ENCODE results near the gene ZMYND10.

The ZMYND10 gene

DNA sequence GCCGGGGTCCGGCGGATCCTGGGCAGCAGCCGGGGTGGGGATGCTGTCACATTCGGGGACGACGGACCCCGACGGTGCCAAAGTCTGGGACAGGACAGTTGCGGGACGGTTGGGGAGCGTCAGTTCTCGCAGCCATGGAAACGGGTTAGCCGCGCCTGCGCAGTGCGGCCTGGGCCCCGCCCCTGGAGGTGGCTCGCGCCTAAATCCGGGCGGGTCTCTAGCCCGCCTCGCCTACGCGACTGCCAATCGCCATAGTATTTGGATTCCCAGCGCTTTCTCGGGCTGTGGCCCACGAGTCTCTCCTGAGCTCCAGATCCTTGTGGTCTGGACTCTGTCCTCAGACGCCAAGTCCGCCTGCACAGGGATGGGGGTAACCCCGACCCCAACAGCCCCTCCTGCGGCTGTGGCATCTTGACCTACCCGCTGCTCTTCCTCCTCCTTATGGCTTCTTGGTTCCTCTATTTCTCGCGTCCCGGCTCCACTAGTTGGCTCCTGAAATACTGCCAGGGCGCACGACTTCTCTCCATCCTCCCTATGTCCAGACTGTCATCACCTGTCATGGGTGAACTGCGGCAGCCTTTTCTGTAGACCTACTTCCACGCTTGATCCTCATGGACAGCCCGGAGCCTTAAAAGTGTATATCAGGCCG lies at the start of gene ZMYND10:
Gene ZMYND10, minus strand, starts transcription at position 147 of the 649 bp plus-strand sequence. CDS start 153 bp downstream, outside the sequence.
- no peak for DNase-seq

DNA sequence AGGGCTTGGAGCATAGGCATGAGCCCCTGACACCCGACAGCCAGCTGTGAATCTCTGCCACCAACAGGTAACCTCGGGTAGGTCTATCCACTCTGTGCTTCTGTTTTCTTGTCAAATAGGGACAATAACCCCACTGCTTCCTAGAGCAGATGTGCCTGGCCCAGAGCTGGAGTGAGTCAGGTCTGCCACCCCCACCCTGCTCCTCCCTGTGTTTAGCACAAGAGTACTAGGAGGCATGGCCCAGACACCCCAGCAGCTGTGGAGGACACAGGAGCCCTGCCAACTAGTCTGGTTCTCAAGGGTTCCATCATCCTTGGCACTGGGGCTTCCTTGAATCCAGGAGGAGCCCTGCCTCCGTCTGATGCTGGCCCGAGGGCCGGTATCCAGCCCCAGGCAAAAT lies 47.5 kb upstream of the ZMYND10 start:
- DNase-seq: no peak

DNA sequence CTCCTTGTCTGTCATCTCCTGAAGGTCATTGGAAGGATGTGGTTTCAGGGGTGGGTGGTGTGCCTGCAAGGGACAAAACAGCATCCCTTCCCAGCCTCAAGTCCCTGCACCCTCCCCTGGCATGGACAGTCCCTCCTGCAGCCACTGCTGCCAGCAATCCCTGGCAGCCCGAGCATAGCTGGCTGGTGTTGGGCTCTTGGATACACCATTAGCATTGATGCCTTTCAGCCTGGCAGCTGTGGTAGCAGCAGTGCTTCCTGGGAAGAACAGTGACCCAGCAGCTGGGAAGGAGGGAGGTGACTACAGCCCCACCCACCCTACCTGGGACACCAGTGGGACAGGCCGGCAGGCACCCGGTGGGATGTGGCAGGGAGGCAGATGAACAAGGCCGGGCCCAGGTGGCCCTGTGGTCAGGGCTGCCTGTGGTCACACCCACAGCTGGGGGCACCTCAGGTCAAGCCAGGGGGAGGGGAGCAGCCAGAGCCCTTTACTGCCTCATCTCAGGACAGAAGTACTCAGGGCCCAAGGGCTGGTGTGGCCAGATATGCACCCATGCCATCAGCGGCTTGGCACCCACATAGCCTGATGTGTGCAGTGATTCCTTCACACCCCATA lies 46.7 kb upstream of the ZMYND10 start:
- peak in 1 of 2 donors; percentile 8 for DNase-seq

DNA sequence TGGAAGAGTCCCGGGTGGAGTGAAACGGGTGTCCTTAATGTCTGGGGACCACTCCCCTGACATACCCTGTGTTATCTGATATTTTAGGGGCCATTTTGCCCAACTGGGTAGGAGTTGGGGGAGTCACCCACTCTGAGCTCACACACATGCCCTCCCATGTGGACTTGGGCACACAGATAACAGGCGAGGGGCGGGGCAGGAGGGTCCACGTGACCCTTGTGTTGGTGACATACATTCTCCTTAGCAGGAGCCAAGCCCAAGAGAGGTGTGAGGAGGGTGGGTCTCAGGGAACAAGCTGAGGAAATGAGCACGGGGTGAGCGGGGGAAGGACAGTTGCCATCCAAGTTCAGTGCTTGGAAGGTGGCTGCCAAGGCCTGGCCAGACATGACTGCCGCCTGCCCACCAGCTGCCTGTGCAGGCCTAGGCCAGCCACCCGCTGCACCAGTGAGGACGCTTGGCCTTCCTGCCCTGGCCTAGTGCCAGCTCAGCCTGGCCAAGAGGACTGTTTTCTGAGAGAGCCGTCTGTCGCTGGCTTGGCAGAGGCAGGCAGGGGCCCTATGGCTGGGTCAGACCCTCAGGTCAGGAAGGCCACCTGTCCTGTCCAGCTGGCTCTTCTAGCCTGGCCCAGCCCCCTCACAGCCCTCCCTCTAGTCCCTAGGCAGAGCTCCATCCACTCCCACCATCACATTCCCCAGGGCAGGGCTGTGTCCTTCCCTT lies 45.1 kb upstream of the ZMYND10 start:
- peak in 1 of 2 donors; percentile 22 for DNase-seq

DNA sequence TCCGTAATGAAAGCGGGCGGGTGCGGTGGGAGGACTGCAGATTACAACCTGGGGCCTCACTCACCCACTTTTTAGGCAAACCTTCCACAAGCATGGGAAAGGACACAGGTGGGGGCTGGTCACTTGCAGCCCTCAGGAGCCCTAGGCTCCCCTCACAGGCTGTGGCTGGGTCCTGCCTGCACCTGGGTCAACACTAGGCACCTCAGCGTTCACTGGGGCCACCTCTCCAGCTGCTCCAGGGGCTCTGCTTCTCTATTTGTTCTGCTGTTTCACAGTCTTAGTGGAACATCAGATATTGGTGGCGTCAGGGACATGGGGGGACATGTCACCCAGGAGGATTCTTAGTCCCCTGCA lies 43.9 kb upstream of the ZMYND10 start:
- DNase-seq: no peak

DNA sequence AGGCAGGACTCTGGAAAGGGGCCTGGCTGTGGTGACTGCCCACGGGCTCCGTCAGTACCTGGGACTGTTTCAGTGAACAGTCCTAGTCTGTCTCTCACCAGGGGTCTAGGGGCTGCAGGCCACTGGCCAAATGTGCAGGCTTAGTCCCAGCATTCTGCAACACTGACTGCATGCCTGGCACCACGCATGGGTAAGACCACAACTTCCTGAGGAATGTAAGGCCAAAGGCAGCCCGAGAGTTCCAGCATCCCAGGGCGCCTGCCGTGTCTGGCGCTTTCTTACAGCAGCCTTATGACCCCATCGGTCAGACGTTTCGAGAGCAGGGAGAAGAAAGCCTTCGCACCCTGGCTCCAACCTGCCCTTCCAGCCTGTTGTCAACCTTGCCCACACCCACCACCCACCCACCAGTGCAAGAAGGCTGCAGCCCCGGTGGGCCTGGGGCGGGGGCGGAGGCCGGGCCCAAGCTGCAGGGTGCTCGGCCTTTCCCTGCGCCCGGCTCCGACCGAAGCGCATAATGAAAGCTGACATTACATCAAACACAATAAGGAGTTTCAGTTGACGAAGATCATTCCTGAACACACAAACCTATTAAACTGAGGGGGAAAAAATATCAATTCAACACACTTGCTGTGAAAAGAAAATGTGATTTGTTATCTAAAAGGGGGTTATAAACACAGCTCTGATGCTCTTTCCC lies 43.3 kb upstream of the ZMYND10 start:
- DNase-seq: no peak

DNA sequence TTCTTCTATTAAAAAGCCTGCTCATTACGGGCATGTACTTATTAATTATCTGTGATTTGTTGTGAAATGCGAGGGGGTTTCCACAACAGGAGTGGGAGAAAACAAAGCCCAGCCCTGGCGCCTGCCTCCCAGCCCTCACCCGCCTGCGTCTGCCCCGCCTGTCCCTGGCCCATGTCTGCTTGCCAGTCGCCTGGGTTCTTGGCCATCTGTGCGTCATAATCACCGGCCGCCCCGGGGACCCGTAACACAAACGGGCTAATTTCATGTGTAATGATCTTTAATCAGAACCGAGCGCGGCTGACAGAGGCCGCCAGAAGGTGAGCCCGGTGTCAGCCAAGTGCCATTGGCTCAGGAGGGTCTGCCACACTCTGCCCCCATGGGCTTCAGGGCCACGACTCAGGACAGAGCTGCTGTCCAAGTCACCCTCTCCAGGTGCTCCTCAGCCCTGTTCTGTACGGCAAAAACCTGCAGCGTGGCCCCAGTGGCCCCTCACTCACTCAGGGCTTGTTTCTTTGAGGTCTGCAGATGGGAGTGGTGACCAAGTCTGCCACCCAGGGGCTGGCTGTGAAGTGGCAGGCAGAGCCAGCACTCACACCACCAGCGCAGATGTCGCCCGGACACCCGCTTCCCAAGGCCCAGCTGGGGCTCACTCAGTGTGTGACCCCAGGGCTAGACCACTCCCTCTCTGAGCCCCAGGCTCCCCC lies 42.6 kb upstream of the ZMYND10 start:
- no peak for DNase-seq

DNA sequence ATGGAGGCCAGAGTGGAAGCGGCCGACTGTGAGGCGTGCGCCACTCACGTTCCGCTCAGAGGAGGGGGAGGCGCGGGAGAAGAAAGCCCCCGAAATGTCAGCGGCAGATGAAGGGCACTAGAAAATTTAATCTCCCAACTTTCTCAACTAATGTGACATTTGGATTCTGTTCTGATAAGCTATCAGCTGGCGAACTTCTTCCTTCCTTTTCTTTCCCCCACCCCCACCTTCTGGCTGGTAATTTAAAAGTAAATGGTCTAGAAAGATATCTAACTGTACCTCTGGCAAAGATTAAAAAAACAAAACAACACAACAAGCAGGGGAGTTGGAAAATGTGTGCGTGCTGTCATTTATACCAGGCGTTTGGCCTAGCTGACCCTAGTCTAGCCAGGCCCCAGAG lies 40.2 kb upstream of the ZMYND10 start:
- DNase-seq: no peak

DNA sequence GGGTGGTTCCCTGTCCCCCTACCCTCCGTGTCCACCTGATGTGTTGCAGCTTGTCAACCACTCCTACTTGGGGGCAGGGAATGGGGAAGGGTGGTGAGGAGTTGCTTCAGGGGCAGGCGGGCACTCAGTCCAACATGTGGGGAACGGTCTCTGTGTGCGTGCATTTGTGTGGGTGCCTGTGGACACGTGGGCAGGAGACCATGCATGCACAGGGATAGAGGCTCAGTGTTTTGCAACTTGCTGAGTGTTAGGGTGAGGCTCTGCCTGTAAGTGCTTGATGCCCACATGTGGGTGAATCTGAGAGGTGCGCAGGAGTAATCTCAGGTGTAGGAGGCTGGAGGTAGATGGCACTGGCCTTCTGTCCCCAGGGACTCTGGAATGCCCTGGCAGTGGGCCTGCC lies 38.2 kb upstream of the ZMYND10 start:
- DNase-seq: no peak

DNA sequence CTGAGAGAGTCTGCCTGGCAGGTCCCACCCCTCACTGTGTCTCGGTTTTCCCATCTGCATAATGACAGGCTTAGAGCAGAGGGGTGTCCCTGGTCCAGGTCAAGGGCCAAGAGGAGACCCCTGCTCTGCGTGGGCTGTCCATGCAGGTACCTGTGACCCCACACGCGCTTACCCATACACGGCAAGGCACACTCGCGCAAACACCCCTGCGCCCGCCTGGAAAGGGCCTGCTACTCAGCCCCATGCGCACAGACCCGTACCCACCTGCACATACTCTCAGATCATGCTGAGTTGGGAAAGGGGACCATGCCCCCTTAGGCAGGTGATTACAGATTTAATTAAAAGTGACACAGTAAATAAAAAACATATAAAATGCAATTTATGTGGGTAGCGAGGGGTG lies 37.2 kb upstream of the ZMYND10 start:
- DNase-seq: no peak

DNA sequence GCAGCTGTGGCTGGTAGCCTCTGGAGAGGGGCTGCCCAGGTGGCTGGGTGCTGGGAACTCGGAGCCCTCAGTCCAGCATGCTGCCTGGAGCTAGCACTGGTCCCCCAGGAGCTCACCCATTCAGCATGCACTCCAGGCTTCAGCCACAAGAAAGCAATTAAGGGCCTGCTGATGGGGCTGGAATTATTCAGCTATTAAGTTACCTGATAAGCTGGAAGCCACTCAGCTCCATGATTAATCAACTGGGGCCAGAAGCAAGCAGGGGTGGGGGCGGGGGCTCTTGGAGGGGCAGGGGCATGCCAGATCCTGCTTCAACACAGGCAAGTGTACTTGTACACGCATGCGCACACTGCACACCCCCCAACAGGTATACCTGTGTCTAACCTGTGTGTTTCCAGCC lies 35.9 kb upstream of the ZMYND10 start:
- no peak for DNase-seq

DNA sequence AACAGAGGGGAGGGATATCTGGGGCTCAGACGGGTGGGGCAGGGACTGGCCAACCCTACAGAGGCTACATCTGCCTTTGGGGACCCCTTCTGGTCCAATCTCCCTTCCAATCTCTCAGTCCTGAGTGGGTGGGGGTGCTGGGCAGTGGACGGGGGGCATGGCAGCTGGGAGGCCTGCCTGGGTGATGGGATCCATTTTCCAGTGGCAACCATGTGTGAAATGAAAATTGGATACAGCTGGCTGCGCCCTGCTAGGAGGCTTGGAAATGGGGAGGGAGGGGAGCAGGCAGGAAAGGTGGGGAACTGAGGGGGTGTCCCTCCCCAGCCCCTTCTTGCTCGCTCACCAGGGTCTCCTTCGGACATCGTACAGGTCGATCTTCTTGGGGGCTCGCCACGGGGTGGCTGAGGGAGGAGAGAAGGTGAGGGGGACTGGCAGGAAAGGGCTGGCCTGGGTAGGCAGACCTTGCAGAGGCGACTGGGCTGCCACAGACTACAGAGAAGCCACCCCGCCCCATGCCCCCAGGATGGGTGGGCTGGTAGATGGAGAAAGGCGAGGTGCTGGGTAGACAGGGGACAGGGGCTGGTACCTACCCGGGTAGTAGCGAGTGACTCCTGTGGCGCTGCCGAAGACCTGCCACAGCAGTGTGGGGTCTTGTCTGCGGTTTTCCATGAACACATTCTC lies 35.0 kb upstream of the ZMYND10 start:
- no peak for DNase-seq

DNA sequence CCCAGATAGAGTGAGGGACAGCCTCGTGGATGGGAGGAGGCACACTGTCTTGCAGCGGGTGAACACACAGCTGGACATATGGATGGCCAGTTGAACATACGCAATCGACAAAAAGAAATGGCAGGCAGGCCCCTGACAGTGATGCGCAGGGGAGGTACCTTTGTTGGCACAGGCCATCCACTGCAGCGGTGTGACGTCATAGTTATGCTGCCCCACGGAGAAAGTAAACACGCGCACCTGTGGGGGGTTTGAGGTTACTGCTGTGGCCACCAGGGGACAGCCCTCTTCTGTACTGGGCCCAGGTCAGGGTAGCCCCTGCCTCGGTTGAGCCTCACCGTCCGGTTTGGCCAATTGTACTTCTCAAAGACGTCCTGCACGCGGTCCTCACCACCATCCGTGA lies 33.2 kb upstream of the ZMYND10 start:
- no peak for DNase-seq

DNA sequence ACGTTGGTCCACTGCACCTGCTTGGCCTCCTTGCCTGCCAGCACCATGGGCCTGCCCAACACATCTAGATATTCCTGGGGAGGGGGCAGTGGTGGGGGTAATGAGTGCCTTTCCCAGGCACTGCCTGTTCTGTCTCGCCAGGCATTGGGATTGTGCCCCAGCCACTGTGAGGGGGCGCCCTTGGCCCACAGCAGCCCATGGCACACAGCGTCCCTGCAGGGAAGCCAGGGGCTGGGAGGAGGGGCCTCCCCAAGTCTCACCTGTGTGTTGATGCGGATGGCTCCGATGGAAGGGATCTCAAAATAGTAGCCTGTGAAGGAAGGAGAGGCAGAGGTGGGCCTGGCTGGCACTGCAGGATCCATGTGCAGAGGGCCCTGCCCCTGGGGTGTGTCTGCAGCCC lies 32.5 kb upstream of the ZMYND10 start:
- DNase-seq: no peak

DNA sequence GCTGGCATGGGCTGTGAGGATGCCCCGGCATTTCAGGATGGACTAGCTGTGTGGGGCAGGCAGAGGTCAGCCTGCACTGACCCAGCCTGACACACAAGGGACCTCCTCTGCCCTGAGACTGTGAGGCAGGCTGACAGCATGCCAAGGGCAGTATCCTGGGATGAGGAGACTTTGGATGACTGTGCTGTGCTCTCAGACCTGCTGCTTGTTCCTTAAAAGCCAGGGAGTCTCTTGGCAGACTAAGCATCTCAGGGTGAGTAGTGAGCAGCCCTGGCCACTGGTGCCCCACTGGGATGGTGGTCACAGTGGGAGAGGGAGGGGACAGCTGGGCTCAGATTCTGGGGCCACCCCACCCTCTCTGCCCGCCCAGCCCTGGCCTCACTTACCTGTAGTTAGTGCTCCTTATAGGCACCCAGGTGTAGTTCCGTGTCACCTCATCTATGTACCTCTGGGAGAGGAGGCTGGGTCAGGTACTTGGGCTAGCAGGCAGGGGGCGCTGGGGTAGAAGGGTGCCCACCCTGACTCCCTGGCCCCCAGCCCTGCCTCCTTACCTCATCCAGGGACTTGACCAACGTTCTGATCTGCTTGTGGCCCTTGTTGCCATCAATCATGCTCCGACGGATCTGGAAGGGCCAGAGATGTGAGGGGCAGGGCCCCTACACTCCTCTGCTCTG lies 29.9 kb upstream of the ZMYND10 start:
- DNase-seq: no peak

DNA sequence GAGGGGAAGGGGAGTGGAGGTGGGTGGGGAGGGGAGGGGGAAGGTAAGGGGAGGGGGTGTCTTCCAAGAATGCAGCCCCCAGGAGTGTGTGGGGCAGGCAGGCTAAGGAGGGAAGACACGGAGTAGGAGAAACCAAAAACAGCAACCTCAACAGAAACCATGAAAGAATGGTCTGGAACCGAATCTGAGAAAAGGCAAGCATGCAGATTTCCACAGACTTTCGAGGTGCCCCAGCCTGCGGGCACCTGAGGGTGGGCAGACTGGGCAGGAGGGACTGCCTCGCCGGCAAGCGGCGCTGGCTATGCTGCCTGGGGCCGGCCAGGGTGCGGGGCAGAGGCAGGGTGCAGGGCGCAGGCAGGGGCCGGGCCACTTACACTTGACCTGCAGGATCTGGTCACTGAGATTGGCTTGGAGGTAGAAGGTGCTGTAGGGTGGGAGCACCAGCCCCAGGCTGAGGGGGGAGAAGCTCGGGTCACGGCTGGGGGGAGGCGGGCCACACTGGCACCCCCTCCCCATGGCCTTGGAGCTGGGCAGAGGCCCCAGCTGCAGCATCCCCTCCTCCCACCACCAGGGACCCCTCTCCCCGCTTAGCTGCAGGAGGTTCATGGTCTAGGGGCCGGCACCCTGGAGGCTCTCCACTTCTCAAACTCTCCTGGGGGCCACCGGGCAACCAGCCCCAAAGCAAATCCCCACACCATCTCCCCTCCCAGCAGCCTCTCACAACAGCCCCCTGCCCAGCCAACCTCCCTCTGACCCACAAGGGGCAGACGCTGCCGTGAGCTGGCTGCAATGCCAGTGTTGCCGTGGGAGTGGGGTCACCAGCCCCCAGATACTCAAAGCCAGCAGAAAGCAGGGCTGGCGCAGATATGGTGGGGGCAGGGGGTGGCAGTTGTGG lies 29.1 kb upstream of the ZMYND10 start:
- DNase-seq: no peak

DNA sequence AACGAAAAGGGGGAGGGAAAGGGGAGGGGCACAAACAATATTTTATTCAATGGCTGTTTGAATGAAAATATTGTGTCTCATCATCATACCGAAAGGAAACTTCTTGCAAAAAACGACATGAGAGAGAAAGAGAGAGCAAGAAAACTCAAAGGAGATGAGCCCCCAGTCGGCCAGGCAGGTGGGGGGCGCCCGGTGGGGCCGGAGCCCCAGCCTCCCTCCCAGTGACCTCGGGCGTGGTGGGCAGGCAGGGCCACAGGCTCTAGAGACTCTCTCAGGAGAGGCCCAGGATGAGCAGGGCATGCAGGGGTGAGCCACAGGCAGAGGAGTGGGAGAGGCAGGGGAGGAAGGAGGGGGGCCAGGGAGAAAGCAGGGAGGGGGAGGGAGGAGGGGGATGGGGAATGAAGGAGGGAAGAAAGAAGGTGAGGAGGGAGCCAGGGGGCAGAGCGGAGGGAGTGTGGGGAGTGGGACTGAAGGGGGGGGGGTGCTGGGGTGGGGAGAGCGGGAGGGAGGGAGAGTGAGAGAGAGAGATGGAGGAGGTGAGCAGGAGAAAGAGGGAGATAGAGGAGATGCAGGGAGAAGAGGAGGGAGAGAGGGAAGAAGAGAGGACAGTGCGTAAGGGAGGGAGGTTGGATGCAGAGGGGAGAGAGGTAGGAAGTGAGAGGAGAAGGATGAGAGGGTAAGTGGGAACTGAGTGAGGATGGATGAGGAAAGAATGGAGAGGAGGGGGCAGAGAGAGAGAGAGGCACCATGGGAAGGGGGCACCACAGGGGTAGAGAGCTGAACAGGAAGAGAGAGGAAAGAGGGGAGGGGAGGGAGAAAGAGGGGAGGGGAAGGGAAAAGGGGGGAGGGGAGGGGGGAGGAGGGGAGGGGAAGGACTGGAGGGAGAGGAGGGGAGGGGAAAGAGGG lies 27.9 kb upstream of the ZMYND10 start:
- DNase-seq: no peak

DNA sequence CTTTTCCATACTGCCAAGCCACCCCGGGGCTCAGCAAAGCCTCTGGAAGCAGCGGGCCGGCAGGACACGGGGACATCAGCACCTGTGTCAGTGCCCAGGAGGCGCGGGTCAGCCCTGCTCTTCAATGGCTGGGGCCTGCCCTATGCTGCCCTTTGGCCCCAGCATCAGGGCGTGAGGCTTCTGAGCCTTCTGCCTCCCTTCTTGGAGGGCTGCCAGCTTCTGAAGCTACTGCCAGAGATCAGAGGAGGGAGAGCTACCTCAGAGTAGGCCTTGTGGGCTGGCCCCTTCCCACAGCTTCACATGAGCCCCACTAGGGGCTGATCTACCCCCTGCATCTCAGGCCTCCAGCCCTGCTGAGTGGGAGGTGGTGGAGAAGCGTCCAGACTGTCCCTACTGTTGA lies 26.8 kb upstream of the ZMYND10 start:
- no peak for DNase-seq

DNA sequence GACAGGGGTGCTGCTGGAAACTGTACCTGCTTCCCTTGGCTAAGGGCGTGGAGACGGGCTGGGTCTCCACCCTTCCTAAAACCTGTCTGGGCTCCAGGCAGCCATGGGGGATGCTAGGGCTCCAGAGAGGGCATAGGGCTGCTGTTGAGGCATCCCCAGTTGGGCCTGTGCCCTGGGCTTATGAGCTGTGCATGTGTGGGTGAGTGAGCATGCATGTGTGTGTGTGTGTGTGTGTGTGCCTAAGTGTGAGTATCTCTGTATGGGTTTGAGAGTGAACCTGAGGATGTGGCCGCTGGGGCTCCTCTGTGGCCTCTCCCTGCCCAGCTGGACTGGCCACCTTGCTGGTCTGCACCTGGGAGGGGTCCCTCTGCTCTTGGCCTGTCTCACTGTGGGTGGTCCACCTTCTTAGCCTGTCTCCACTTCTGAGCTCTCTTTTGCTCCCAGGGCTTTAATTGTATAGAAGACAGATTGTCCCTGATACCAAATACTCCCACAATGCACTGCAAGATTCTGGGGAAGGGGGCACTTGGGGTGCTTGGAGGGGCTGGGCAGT lies 25.7 kb upstream of the ZMYND10 start:
- DNase-seq: no peak

Data from hippocampal formation (tissue), 2 donors.